GM23338 (cell line): ENCODE results near the gene PPP1R9A. TPM values are rescaled to one million over a fixed set of nuclear protein-coding genes. Genes with fewer than 3 reads are reported as not detected.

ENCODE experiments used
- ATAC-seq: fragments of 200-7000 bp; cut with Tn5 transposase; 3 replicates; pipeline ENCODE4 v1.9.1; 2020
- DNase-seq: peaks from one replicate; pipeline ENCODE4 v3.0.0-alpha.2; 2015; ENCODE audit warnings: low spot score
- H2AFZ ChIP-seq: fragments of 200-600 bp; sonication (generic); 2 replicates; pipeline ENCODE4 v1.8.0; 2016; ENCODE audit warnings: antibody characterized with exemption, mild to moderate bottlenecking, moderate library complexity
- H3F3A ChIP-seq: fragments of 200-600 bp; sonication (generic); replicated peaks from 2 replicates; pipeline ENCODE4 v1.8.0; 2017; ENCODE audit warnings: antibody characterized with exemption, mixed run types, low read depth
- H3K27ac ChIP-seq: fragments of 200-600 bp; sonication (generic); 2 replicates; pipeline ENCODE4 v1.6.1; 2016; ENCODE audit warnings: low read depth
- H3K27me3 ChIP-seq: fragments of 200-600 bp; sonication (generic); 2 replicates; pipeline ENCODE4 v1.8.0; 2016; ENCODE audit warnings: mild to moderate bottlenecking, mixed run types, moderate library complexity; ENCODE audit not compliant: insufficient read depth
- H3K36me3 ChIP-seq: fragments of 200-600 bp; sonication (generic); 2 replicates; pipeline ENCODE4 v1.8.0; 2016; ENCODE audit warnings: mild to moderate bottlenecking; ENCODE audit not compliant: insufficient read depth
- H3K4me1 ChIP-seq: fragments of 200-600 bp; sonication (generic); 2 replicates; pipeline ENCODE4 v1.8.0; 2016; ENCODE audit warnings: mild to moderate bottlenecking, moderate library complexity; ENCODE audit not compliant: insufficient read depth
- H3K4me2 ChIP-seq: fragments of 200-600 bp; sonication (generic); 2 replicates; pipeline ENCODE4 v1.7.1; 2017; ENCODE audit warnings: mixed run types
- H3K4me3 ChIP-seq: fragments of 200-600 bp; sonication (generic); 2 replicates; pipeline ENCODE4 v1.6.1; 2016; ENCODE audit warnings: mixed run types
- H3K79me2 ChIP-seq: fragments of 200-600 bp; sonication (generic); replicated peaks from 2 replicates; pipeline ENCODE4 v1.8.0; 2017; ENCODE audit warnings: mild to moderate bottlenecking; ENCODE audit not compliant: insufficient read depth
- H3K9me2 ChIP-seq: fragments of 200-600 bp; sonication (generic); 2 replicates; pipeline ENCODE4 v1.8.0; 2017; ENCODE audit not compliant: insufficient read depth
- H4K20me1 ChIP-seq: fragments of 200-600 bp; sonication (generic); replicated peaks from 2 replicates; pipeline ENCODE4 v1.8.0; 2017; ENCODE audit warnings: mild to moderate bottlenecking; ENCODE audit not compliant: insufficient read depth
- H3K27ac Mint-ChIP-seq: 2 replicates; pipeline ENCODE4 v1.8.0; 2020; ENCODE audit warnings: inconsistent platforms, mild to moderate bottlenecking, moderate library complexity, mixed read lengths
- H3K27me3 Mint-ChIP-seq: 3 replicates; pipeline ENCODE4 v1.8.0; 2022; ENCODE audit warnings: low read depth, mild to moderate bottlenecking, moderate library complexity, mixed read lengths, inconsistent platforms; ENCODE audit not compliant: insufficient read depth, poor library complexity
- H3K36me3 Mint-ChIP-seq: 3 replicates; pipeline ENCODE4 v1.8.0; 2021; ENCODE audit warnings: low read depth, mild to moderate bottlenecking, inconsistent platforms, moderate library complexity, mixed read lengths
- H3K4me1 Mint-ChIP-seq: 3 replicates; pipeline ENCODE4 v1.8.0; 2020; ENCODE audit warnings: mild to moderate bottlenecking, inconsistent platforms, mixed read lengths
- H3K4me3 Mint-ChIP-seq: 3 replicates; pipeline ENCODE4 v1.8.0; 2021; ENCODE audit warnings: moderate library complexity, mild to moderate bottlenecking, inconsistent platforms, mixed read lengths
- H3K9me3 Mint-ChIP-seq: 3 replicates; pipeline ENCODE4 v1.8.0; 2020; ENCODE audit warnings: moderate library complexity, mild to moderate bottlenecking, inconsistent platforms, mixed read lengths
- CREB1 ChIP-seq: fragments of 250-450 bp; sonication (Bioruptor Pico); IDR thresholded peaks from 2 replicates; pipeline ENCODE4 v1.5.0; 2020; ENCODE audit warnings: low read depth, mild to moderate bottlenecking, moderate library complexity
- EZH2 ChIP-seq: fragments of 200-600 bp; sonication (generic); IDR thresholded peaks from one replicate; pipeline ENCODE4 v1.8.0; 2017; ENCODE audit warnings: antibody characterized with exemption, mild to moderate bottlenecking, low read depth; ENCODE audit not compliant: unreplicated experiment
- EZH2phosphoT487 ChIP-seq: fragments of 200-600 bp; sonication (generic); IDR thresholded peaks from one replicate; pipeline ENCODE4 v1.8.1; 2018; ENCODE audit warnings: antibody characterized with exemption; ENCODE audit not compliant: unreplicated experiment
- NANOG ChIP-seq: IDR thresholded peaks from 2 replicates; pipeline ENCODE4 v1.6.1; 2016; ENCODE audit warnings: antibody characterized with exemption, borderline replicate concordance
- POLR2AphosphoS5 ChIP-seq: IDR thresholded peaks from 2 replicates; pipeline ENCODE4 v1.6.1; 2016; ENCODE audit warnings: antibody characterized with exemption, low read depth
- ZNF114 ChIP-seq: fragments of 250-450 bp; sonication (Bioruptor Pico); IDR thresholded peaks from 2 replicates; pipeline ENCODE4 v1.5.0; 2020; ENCODE audit warnings: mild to moderate bottlenecking, moderate library complexity
- ZNF331 ChIP-seq: fragments of 250-450 bp; sonication (Bioruptor Pico); IDR thresholded peaks from 2 replicates; pipeline ENCODE4 v1.5.0; 2020; ENCODE audit warnings: low read depth, mild to moderate bottlenecking, moderate library complexity
- polyA plus RNA-seq: library from polyadenylated mRNA; unstranded; fragments of >200 nt; fragmentation: Nextera tagmentation; extraction: Ambion mirVana; gene quantifications from 2 replicates; pipeline ENCODE4 v1.2.1, GENCODE V29; 2016
- total RNA-seq: library from RNA; depleted of rRNA; stranded (reverse); fragments of >200 nt; shearing (Covaris generic); gene quantifications from 2 replicates; pipeline ENCODE4 v1.2.3, GENCODE V29; 2014
- TF ChIP-seq, protein P1 (sequence below): IDR thresholded peaks from one replicate; pipeline ENCODE4 v1.6.1; 2018; ENCODE audit warnings: antibody characterized with exemption; ENCODE audit not compliant: unreplicated experiment
- TF ChIP-seq, protein P2 (sequence below): IDR thresholded peaks from 2 replicates; pipeline ENCODE4 v1.6.1; 2016; ENCODE audit warnings: antibody characterized with exemption
- TF ChIP-seq, protein P3 (sequence below): fragments of 250-450 bp; sonication (Bioruptor Pico); IDR thresholded peaks from 2 replicates; pipeline ENCODE4 v1.5.0; 2020; ENCODE audit warnings: mild to moderate bottlenecking, moderate library complexity

Gene PPP1R9A
- total and polyA plus RNA-seq, 2 experiments from 2014 or later = 10.6 to 31.8 TPM

DNA sequence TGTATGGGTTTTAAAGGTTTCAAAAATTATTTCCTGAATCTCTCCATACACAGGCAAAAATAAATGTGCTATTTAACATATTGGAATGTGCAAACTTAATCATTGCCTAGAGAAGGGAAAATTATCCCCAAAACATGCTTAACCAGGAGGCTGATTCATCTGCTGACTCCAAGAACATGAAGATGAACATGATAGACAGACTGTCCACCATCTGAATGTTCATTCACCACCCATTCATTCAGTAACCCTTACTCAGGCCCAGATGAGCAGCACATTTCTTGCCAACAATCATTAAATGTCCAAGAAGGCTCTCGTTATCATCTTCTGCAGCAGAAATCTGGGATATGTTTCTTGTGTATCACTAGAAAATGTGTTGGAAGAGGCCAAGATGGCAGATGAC is 110.6 kb downstream of the PPP1R9A start:
- ATAC-seq (no peak), DNase-seq (no peak)
- Histone ChIP-seq H4K20me1 (no peaks in the 10 kb centered on the region), H3K36me3 (no peaks in the 10 kb centered on the region), H3F3A (no peaks in the 10 kb centered on the region), H3K4me1 (no peaks in the 10 kb centered on the region), H3K79me2 (peaks cover 30% of the 10 kb centered on the region), H3K4me3 (no peak overlapping the region), H3K4me2 (no peak overlapping the region), H3K9me2 (no peaks in the 10 kb centered on the region), H3K27me3 (no peaks in the 10 kb centered on the region), H3K27ac (no peak overlapping the region), H2AFZ (no peak overlapping the region)
- H3K27ac Mint-ChIP-seq = no peak overlapping the region
- peaks cover 5% of the 10 kb centered on the region for H3K27me3 Mint-ChIP-seq
- H3K4me3 Mint-ChIP-seq = no peak overlapping the region
- TF ChIP-seq ZNF331 (CRISPR knock-in tag) (no peak), NANOG (no peak), ZNF114 (CRISPR knock-in tag) (no peak), CREB1 (CRISPR knock-in tag) (no peak), EZH2 (no peak)
- TF ChIP-seq, protein P1, sequence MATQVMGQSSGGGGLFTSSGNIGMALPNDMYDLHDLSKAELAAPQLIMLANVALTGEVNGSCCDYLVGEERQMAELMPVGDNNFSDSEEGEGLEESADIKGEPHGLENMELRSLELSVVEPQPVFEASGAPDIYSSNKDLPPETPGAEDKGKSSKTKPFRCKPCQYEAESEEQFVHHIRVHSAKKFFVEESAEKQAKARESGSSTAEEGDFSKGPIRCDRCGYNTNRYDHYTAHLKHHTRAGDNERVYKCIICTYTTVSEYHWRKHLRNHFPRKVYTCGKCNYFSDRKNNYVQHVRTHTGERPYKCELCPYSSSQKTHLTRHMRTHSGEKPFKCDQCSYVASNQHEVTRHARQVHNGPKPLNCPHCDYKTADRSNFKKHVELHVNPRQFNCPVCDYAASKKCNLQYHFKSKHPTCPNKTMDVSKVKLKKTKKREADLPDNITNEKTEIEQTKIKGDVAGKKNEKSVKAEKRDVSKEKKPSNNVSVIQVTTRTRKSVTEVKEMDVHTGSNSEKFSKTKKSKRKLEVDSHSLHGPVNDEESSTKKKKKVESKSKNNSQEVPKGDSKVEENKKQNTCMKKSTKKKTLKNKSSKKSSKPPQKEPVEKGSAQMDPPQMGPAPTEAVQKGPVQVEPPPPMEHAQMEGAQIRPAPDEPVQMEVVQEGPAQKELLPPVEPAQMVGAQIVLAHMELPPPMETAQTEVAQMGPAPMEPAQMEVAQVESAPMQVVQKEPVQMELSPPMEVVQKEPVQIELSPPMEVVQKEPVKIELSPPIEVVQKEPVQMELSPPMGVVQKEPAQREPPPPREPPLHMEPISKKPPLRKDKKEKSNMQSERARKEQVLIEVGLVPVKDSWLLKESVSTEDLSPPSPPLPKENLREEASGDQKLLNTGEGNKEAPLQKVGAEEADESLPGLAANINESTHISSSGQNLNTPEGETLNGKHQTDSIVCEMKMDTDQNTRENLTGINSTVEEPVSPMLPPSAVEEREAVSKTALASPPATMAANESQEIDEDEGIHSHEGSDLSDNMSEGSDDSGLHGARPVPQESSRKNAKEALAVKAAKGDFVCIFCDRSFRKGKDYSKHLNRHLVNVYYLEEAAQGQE = no peak
- TF ChIP-seq, protein P2, sequence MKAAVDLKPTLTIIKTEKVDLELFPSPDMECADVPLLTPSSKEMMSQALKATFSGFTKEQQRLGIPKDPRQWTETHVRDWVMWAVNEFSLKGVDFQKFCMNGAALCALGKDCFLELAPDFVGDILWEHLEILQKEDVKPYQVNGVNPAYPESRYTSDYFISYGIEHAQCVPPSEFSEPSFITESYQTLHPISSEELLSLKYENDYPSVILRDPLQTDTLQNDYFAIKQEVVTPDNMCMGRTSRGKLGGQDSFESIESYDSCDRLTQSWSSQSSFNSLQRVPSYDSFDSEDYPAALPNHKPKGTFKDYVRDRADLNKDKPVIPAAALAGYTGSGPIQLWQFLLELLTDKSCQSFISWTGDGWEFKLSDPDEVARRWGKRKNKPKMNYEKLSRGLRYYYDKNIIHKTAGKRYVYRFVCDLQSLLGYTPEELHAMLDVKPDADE = no peak
- H3K36me3 Mint-ChIP-seq = peaks cover 3% of the 10 kb centered on the region; the same call in 2 of the 3 replicates
- H3K4me1 Mint-ChIP-seq = no peaks in the 10 kb centered on the region
- H3K9me3 Mint-ChIP-seq = peaks cover 4% of the 10 kb centered on the region; the same call in 1 of the 3 replicates

DNA sequence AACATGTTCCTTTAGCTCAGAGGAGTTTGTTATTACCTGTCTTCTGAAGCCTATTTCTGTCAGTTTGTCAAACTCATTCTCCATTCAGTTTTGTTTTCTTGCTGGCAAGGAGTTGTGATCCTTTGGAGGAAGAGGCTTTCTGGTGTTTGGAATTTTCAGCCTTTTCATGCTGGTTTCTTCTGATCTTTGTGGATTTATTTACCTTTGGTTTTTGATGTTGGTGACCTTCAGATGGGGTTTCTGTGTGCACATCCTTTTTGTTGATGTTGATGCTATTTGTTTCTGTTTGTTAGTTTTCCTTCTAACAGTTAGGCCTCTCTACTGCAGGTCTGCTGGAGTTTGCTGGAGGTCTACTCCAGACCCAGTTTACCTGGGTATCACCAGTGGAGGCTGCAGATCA is 118.6 kb downstream of the PPP1R9A start:
- H3K9me3 Mint-ChIP-seq = peaks cover 36% of the 10 kb centered on the region
- no peak overlapping the region for H3K27ac ChIP-seq
- no peaks in the 10 kb centered on the region for H4K20me1 ChIP-seq
- no peaks in the 10 kb centered on the region for H3K9me2 ChIP-seq
- H3K4me1 Mint-ChIP-seq = peaks cover 3% of the 10 kb centered on the region; the same call in 1 of the 3 replicates
- no peak overlapping the region for H3K4me3 ChIP-seq
- no peak overlapping the region for H3K4me3 Mint-ChIP-seq
- H3K4me1 ChIP-seq = no peaks in the 10 kb centered on the region
- H3K36me3 Mint-ChIP-seq = peaks cover 35% of the 10 kb centered on the region
- DNase-seq (no peak), ATAC-seq (no peak)
- no peaks in the 10 kb centered on the region for H3K27me3 ChIP-seq
- H3F3A ChIP-seq = no peaks in the 10 kb centered on the region
- H3K27ac Mint-ChIP-seq = no peak overlapping the region
- H2AFZ ChIP-seq = no peak overlapping the region
- H3K79me2 ChIP-seq = peaks cover 44% of the 10 kb centered on the region
- H3K4me2 ChIP-seq = no peak overlapping the region
- no peaks in the 10 kb centered on the region for H3K36me3 ChIP-seq
- peaks cover 13% of the 10 kb centered on the region for H3K27me3 Mint-ChIP-seq
- TF ChIP-seq POLR2AphosphoS5 = no peak
- no peak for TF ChIP-seq EZH2phosphoT487
- TF ChIP-seq EZH2 = no peak
- TF ChIP-seq ZNF114 (CRISPR knock-in tag) = no peak
- TF ChIP-seq, protein P2 = no peak
- TF ChIP-seq, protein P3, sequence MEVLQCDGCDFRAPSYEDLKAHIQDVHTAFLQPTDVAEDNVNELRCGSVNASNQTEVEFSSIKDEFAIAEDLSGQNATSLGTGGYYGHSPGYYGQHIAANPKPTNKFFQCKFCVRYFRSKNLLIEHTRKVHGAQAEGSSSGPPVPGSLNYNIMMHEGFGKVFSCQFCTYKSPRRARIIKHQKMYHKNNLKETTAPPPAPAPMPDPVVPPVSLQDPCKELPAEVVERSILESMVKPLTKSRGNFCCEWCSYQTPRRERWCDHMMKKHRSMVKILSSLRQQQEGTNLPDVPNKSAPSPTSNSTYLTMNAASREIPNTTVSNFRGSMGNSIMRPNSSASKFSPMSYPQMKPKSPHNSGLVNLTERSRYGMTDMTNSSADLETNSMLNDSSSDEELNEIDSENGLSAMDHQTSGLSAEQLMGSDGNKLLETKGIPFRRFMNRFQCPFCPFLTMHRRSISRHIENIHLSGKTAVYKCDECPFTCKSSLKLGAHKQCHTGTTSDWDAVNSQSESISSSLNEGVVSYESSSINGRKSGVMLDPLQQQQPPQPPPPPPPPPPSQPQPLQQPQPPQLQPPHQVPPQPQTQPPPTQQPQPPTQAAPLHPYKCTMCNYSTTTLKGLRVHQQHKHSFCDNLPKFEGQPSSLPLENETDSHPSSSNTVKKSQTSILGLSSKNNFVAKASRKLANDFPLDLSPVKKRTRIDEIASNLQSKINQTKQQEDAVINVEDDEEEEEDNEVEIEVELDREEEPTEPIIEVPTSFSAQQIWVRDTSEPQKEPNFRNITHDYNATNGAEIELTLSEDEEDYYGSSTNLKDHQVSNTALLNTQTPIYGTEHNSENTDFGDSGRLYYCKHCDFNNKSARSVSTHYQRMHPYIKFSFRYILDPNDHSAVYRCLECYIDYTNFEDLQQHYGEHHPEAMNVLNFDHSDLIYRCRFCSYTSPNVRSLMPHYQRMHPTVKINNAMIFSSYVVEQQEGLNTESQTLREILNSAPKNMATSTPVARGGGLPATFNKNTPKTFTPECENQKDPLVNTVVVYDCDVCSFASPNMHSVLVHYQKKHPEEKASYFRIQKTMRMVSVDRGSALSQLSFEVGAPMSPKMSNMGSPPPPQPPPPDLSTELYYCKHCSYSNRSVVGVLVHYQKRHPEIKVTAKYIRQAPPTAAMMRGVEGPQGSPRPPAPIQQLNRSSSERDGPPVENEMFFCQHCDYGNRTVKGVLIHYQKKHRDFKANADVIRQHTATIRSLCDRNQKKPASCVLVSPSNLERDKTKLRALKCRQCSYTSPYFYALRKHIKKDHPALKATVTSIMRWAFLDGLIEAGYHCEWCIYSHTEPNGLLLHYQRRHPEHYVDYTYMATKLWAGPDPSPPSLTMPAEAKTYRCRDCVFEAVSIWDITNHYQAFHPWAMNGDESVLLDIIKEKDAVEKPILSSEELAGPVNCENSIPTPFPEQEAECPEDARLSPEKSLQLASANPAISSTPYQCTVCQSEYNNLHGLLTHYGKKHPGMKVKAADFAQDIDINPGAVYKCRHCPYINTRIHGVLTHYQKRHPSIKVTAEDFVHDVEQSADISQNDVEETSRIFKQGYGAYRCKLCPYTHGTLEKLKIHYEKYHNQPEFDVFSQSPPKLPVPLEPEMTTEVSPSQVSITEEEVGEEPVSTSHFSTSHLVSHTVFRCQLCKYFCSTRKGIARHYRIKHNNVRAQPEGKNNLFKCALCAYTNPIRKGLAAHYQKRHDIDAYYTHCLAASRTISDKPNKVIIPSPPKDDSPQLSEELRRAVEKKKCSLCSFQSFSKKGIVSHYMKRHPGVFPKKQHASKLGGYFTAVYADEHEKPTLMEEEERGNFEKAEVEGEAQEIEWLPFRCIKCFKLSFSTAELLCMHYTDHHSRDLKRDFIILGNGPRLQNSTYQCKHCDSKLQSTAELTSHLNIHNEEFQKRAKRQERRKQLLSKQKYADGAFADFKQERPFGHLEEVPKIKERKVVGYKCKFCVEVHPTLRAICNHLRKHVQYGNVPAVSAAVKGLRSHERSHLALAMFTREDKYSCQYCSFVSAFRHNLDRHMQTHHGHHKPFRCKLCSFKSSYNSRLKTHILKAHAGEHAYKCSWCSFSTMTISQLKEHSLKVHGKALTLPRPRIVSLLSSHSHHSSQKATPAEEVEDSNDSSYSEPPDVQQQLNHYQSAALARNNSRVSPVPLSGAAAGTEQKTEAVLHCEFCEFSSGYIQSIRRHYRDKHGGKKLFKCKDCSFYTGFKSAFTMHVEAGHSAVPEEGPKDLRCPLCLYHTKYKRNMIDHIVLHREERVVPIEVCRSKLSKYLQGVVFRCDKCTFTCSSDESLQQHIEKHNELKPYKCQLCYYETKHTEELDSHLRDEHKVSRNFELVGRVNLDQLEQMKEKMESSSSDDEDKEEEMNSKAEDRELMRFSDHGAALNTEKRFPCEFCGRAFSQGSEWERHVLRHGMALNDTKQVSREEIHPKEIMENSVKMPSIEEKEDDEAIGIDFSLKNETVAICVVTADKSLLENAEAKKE = no peak
- no peak for TF ChIP-seq NANOG
